SK-N-SH (cell line): ENCODE results near the gene UBE2D3. TPM values are rescaled to one million over a fixed set of nuclear protein-coding genes. Genes with fewer than 3 reads are reported as not detected.

Source experiments
- CTCF ChIA-PET: fragments of 300-600, 350-600 bp; formaldehyde crosslinking; extraction: SDS; loops from one replicate; lab custom pipeline; 2021; lab: Yijun Ruan, JAX
- POLR2A ChIA-PET: fragments of 350-600 bp; sonication (Branson Sonifier 250); formaldehyde crosslinking; extraction: SDS; loops from one replicate; lab custom pipeline; 2020; ENCODE audit warnings: antibody characterized with exemption, inconsistent platforms; lab: Yijun Ruan, JAX
- DNase-seq: peaks from one replicate; pipeline ENCODE4 v3.0.0; 2012
- H2AFZ ChIP-seq: fragments of 200-600 bp; sonication (generic); 2 replicates; pipeline ENCODE4 v1.8.1; 2016; ENCODE audit warnings: antibody characterized with exemption, mild to moderate bottlenecking, low read depth
- H3F3A ChIP-seq: fragments of 200-600 bp; sonication (generic); replicated peaks from 2 replicates; pipeline ENCODE3; 2016; ENCODE audit warnings: antibody characterized with exemption, mild to moderate bottlenecking; ENCODE audit not compliant: insufficient read depth
- H3K27ac ChIP-seq, 2 experiments: fragments of 200-500 bp in 1 of 2; fragments of 200-600 bp in 1 of 2; sonication (Bioruptor generic) in 1 of 2; sonication (generic), shearing (Covaris generic) in 1 of 2; 2 replicates each; pipeline versions ENCODE4 v1.5.1 to v1.6.1; 2014 to 2016; ENCODE audit warnings: low read depth in 2 of 2, inconsistent platforms in 1 of 2, low read length in 1 of 2, mild to moderate bottlenecking in 1 of 2, mixed read lengths in 1 of 2
- H3K27me3 ChIP-seq: fragments of 200-600 bp; sonication (generic), shearing (Covaris generic); 2 replicates; pipeline ENCODE4 v1.6.1; 2016; ENCODE audit warnings: mixed run types; ENCODE audit not compliant: insufficient read depth
- H3K36me3 ChIP-seq, 2 experiments: fragments of 200-500 bp in 1 of 2; fragments of 200-600 bp in 1 of 2; sonication (Bioruptor generic) in 1 of 2; sonication (generic) in 1 of 2; replicated peaks in 1 of 2; 2 replicates each; pipeline versions ENCODE3 to v1.5.1; 2014 to 2016; ENCODE audit warnings: low read length in 1 of 2, mild to moderate bottlenecking in 1 of 2; ENCODE audit not compliant: insufficient read depth in 2 of 2, control insufficient read depth in 1 of 2
- H3K4me1 ChIP-seq, 2 experiments: fragments of 200-500 bp in 1 of 2; fragments of 200-600 bp in 1 of 2; sonication (Bioruptor generic) in 1 of 2; sonication (generic), shearing (Covaris generic) in 1 of 2; 2 replicates each; pipeline versions ENCODE4 v1.5.1 to v1.6.1; 2014 to 2016; ENCODE audit warnings: low read depth in 1 of 2, low read length in 1 of 2, mixed run types in 1 of 2; ENCODE audit not compliant: insufficient read depth in 2 of 2, control insufficient read depth in 1 of 2
- H3K4me2 ChIP-seq: fragments of 200-600 bp; sonication (generic), shearing (Covaris generic); 2 replicates; pipeline ENCODE4 v1.6.1; 2017; ENCODE audit warnings: mixed run types
- H3K4me3 ChIP-seq, 2 experiments: fragments of 200-500 bp in 1 of 2; fragments of 200-600 bp in 1 of 2; sonication (Bioruptor generic) in 1 of 2; sonication (generic), shearing (Covaris generic) in 1 of 2; 2 replicates each; pipeline versions ENCODE4 v1.5.1 to v1.8.1; 2014 to 2016; ENCODE audit warnings: low read depth in 2 of 2, inconsistent platforms in 1 of 2, low read length in 1 of 2, mild to moderate bottlenecking in 1 of 2, mixed read lengths in 1 of 2, moderate library complexity in 1 of 2
- H3K79me2 ChIP-seq: fragments of 200-600 bp; sonication (generic); 2 replicates; pipeline ENCODE4 v1.8.1; 2017; ENCODE audit warnings: mild to moderate bottlenecking; ENCODE audit not compliant: insufficient read depth
- H3K9ac ChIP-seq: fragments of 200-600 bp; sonication (generic); 2 replicates; pipeline ENCODE4 v1.6.1; 2017; ENCODE audit warnings: mixed run types
- H3K9me2 ChIP-seq: fragments of 200-600 bp; sonication (generic); 2 replicates; pipeline ENCODE4 v1.6.1; 2017; ENCODE audit warnings: mixed run types
- H3K9me3 ChIP-seq: fragments of 200-600 bp; sonication (generic); 2 replicates; pipeline ENCODE4 v1.6.1; 2017; ENCODE audit warnings: mixed run types, mild to moderate bottlenecking, moderate library complexity
- H4K20me1 ChIP-seq: fragments of 200-600 bp; sonication (generic); 2 replicates; pipeline ENCODE4 v1.6.1; 2017; ENCODE audit warnings: mild to moderate bottlenecking, mixed run types; ENCODE audit not compliant: insufficient read depth
- CHD2 ChIP-seq: fragments of 150-350 bp; IDR thresholded peaks from 2 replicates; pipeline ENCODE4 v1.6.1; 2018; ENCODE audit warnings: low read length; ENCODE audit not compliant: partially characterized antibody
- FOSL2 ChIP-seq: IDR thresholded peaks from 2 replicates; pipeline ENCODE4 v1.4.0; 2012; ENCODE audit warnings: low read depth, mild to moderate bottlenecking, moderate library complexity, borderline replicate concordance
- GABPA ChIP-seq: IDR thresholded peaks from 2 replicates; pipeline ENCODE4 v1.4.0; 2012; ENCODE audit warnings: low read depth, mild to moderate bottlenecking
- JUND ChIP-seq: IDR thresholded peaks from 2 replicates; pipeline ENCODE4 v1.4.0; 2012
- MAX ChIP-seq: IDR thresholded peaks from 2 replicates; pipeline ENCODE4 v1.4.0; 2012; ENCODE audit warnings: low read depth
- MEF2A ChIP-seq: IDR thresholded peaks from 2 replicates; pipeline ENCODE4 v1.4.0; 2012; ENCODE audit warnings: low read depth, borderline replicate concordance
- NFIC ChIP-seq: IDR thresholded peaks from 2 replicates; pipeline ENCODE4 v1.4.0; 2012; ENCODE audit warnings: borderline replicate concordance
- NRF1 ChIP-seq: IDR thresholded peaks from 2 replicates; pipeline ENCODE4 v1.6.1; 2012; ENCODE audit warnings: low read depth, mild to moderate bottlenecking, low read length
- RAD21 ChIP-seq: IDR thresholded peaks from 2 replicates; pipeline ENCODE4 v1.6.1; 2012; ENCODE audit warnings: mild to moderate bottlenecking, low read length
- REST ChIP-seq: IDR thresholded peaks from 2 replicates; pipeline ENCODE4 v1.6.1; 2012; ENCODE audit warnings: mild to moderate bottlenecking, low read depth, low read length, moderate library complexity
- RFX5 ChIP-seq: IDR thresholded peaks from 2 replicates; pipeline ENCODE4 v1.6.1; 2012; ENCODE audit warnings: mild to moderate bottlenecking, improper control_type of control experiment, low read length
- SIN3A ChIP-seq: IDR thresholded peaks from 2 replicates; pipeline ENCODE4 v1.6.1; 2012; ENCODE audit warnings: low read depth, mild to moderate bottlenecking, low read length, moderate library complexity, borderline replicate concordance
- SMC3 ChIP-seq: IDR thresholded peaks from 2 replicates; pipeline ENCODE4 v1.6.1; 2012; ENCODE audit warnings: low read depth, low read length, improper control_type of control experiment
- TAF1 ChIP-seq: IDR thresholded peaks from 2 replicates; pipeline ENCODE4 v1.6.1; 2012; ENCODE audit warnings: low read depth, mild to moderate bottlenecking, low read length, moderate library complexity, borderline replicate concordance
- TCF12 ChIP-seq: IDR thresholded peaks from 2 replicates; pipeline ENCODE4 v1.4.0; 2012
- TEAD4 ChIP-seq: IDR thresholded peaks from 2 replicates; pipeline ENCODE4 v1.4.0; 2012; ENCODE audit warnings: mild to moderate bottlenecking, borderline replicate concordance; ENCODE audit not compliant: insufficient read depth
- WGBS: methylation state at CpG from one replicate; pipeline ENCODE4 v1.1.6; 2017; ENCODE audit warnings: low lambda C conversion rate; 5-methylcytosine and 5-hydroxymethylcytosine counted together
- polyA plus RNA-seq, 3 experiments: library from polyadenylated mRNA; depleted of rRNA; stranded (reverse); fragments of >200 nt; gene quantifications; 2 replicates each; pipeline ENCODE4 v1.2.3, GENCODE V29; 2012
- TF ChIP-seq, protein P1 (sequence below): fragments of 150-350 bp; IDR thresholded peaks from 2 replicates; pipeline ENCODE4 v1.6.1; 2016; ENCODE audit warnings: mild to moderate bottlenecking, low read depth, low read length
- TF ChIP-seq, protein P2 (sequence below): IDR thresholded peaks from 2 replicates; pipeline ENCODE4; 2012
- TF ChIP-seq, protein P3 (sequence below): IDR thresholded peaks from 2 replicates; pipeline ENCODE4 v1.4.0; 2012; ENCODE audit warnings: low read depth, borderline replicate concordance

UBE2D3 gene
- polyA plus RNA-seq, 1 of the 3 experiments (the other 2 are of a cell fraction), result 216 TPM

DNA sequence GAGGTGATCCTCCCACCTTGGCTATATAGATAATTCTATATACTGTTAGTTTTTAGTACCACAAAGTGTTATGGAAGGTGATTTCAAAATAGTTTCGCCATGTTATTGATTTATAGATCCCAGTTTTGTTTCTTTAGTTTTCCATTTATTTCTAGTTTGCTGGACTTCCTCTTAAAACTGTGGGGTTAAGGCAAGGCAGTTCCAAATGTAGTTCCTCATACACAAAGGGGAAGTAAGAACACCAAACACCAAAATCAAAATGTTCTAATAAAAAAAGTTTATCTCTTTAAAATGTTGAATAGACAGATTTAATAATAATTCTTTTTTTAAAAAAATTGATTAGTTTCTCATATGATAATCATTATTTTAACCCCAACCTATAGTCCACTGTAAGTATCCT, 34.7 kb upstream of the UBE2D3 start:
- Histone ChIP-seq H3K4me2 (no peak overlapping the region), H3K27me3 (no peaks in the 10 kb centered on the region), H3K9me3 (peaks cover 2% of the 10 kb centered on the region; the same call in 1 of the 2 replicates), H3F3A (peaks cover 3% of the 10 kb centered on the region), H3K4me1 (peaks cover 0 to 1% of the 10 kb centered on the region in 2 experiments; a peak in 2 of 4 replicates), H3K9me2 (no peaks in the 10 kb centered on the region), H3K36me3 (peaks cover 2 to 7% of the 10 kb centered on the region in 2 experiments), H3K27ac (no peak overlapping the region), H2AFZ (no peak overlapping the region), H3K79me2 (peaks cover 35% of the 10 kb centered on the region; the same call in 1 of the 2 replicates), H4K20me1 (no peaks in the 10 kb centered on the region), H3K9ac (no peak overlapping the region), H3K4me3 (no peak overlapping the region)
- whole genome bisulfite sequencing, result 88% methylated on average over 1 of the region's 1 CpG
- TF ChIP-seq RFX5, result no peak
- no peak for TF ChIP-seq NFIC
- no peak for TF ChIP-seq TEAD4
- ChIA-PET POLR2A (no interaction called here), CTCF (interaction anchor here (1.3 kb wide), 1 partner anchor 61 kb away, joined by 3 read pairs; no protein-coding TSS in a partner anchor)
- DNase-seq, result no peak

GRCh38 chr4:102860611-102861324, 33.4 kb upstream of the UBE2D3 start:
- H3K9ac ChIP-seq, result no peak overlapping the region
- ChIA-PET CTCF (interaction anchor here (1.3 kb wide), 1 partner anchor 60 kb away, joined by 3 read pairs; no protein-coding TSS in a partner anchor), POLR2A (no interaction called here)
- no peaks in the 10 kb centered on the region for H4K20me1 ChIP-seq
- H3K4me1 ChIP-seq, result no peaks in the 10 kb centered on the region
- no peak overlapping the region for H3K27ac ChIP-seq
- H2AFZ ChIP-seq, result no peak overlapping the region
- peaks cover 2% of the 10 kb centered on the region; the same call in 1 of the 2 replicates for H3K9me3 ChIP-seq
- no peak overlapping the region for H3K4me3 ChIP-seq
- peaks cover 24% of the 10 kb centered on the region; the same call in 1 of the 2 replicates for H3K79me2 ChIP-seq
- H3K27me3 ChIP-seq, result no peaks in the 10 kb centered on the region
- H3K4me2 ChIP-seq, result no peak overlapping the region
- H3K36me3 ChIP-seq, result peaks cover 2 to 7% of the 10 kb centered on the region in 2 experiments
- no peak for DNase-seq
- peaks cover 3% of the 10 kb centered on the region for H3F3A ChIP-seq
- no peaks in the 10 kb centered on the region for H3K9me2 ChIP-seq
- WGBS, result 100% methylated on average over 1 of the region's 2 CpGs
- no peak for TF ChIP-seq JUND
- TF ChIP-seq, protein P1, sequence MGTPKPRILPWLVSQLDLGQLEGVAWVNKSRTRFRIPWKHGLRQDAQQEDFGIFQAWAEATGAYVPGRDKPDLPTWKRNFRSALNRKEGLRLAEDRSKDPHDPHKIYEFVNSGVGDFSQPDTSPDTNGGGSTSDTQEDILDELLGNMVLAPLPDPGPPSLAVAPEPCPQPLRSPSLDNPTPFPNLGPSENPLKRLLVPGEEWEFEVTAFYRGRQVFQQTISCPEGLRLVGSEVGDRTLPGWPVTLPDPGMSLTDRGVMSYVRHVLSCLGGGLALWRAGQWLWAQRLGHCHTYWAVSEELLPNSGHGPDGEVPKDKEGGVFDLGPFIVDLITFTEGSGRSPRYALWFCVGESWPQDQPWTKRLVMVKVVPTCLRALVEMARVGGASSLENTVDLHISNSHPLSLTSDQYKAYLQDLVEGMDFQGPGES, result no peak
- TF ChIP-seq CHD2, result no peak
- TF ChIP-seq TAF1, result no peak
- no peak for TF ChIP-seq GABPA
- TF ChIP-seq NFIC, result no peak
- TF ChIP-seq SMC3, result no peak
- TF ChIP-seq, protein P2, sequence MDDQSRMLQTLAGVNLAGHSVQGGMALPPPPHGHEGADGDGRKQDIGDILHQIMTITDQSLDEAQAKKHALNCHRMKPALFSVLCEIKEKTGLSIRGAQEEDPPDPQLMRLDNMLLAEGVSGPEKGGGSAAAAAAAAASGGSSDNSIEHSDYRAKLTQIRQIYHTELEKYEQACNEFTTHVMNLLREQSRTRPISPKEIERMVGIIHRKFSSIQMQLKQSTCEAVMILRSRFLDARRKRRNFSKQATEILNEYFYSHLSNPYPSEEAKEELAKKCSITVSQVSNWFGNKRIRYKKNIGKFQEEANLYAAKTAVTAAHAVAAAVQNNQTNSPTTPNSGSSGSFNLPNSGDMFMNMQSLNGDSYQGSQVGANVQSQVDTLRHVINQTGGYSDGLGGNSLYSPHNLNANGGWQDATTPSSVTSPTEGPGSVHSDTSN, result no peak
- no peak for TF ChIP-seq TCF12
- no peak for TF ChIP-seq RAD21
- no peak for TF ChIP-seq MEF2A
- TF ChIP-seq NRF1, result no peak
- TF ChIP-seq, protein P3, sequence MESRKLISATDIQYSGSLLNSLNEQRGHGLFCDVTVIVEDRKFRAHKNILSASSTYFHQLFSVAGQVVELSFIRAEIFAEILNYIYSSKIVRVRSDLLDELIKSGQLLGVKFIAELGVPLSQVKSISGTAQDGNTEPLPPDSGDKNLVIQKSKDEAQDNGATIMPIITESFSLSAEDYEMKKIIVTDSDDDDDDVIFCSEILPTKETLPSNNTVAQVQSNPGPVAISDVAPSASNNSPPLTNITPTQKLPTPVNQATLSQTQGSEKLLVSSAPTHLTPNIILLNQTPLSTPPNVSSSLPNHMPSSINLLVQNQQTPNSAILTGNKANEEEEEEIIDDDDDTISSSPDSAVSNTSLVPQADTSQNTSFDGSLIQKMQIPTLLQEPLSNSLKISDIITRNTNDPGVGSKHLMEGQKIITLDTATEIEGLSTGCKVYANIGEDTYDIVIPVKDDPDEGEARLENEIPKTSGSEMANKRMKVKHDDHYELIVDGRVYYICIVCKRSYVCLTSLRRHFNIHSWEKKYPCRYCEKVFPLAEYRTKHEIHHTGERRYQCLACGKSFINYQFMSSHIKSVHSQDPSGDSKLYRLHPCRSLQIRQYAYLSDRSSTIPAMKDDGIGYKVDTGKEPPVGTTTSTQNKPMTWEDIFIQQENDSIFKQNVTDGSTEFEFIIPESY, result no peak
- TF ChIP-seq RFX5, result no peak
- TF ChIP-seq SIN3A, result no peak
- no peak for TF ChIP-seq REST
- no peak for TF ChIP-seq FOSL2
- no peak for TF ChIP-seq MAX
